ENCODE data around the gene CBX5. TPM values are rescaled to one million over a fixed set of nuclear protein-coding genes. Genes with fewer than 3 reads are reported as not detected.
A peak's percentile ranks its signal among the peaks of the same experiment; 100 is the strongest.

Gene CBX5
- total and polyA plus RNA-seq, 8 donors, result 4.9 to 66.8 (median 13.1) TPM

- TF ChIP-seq, protein P1, sequence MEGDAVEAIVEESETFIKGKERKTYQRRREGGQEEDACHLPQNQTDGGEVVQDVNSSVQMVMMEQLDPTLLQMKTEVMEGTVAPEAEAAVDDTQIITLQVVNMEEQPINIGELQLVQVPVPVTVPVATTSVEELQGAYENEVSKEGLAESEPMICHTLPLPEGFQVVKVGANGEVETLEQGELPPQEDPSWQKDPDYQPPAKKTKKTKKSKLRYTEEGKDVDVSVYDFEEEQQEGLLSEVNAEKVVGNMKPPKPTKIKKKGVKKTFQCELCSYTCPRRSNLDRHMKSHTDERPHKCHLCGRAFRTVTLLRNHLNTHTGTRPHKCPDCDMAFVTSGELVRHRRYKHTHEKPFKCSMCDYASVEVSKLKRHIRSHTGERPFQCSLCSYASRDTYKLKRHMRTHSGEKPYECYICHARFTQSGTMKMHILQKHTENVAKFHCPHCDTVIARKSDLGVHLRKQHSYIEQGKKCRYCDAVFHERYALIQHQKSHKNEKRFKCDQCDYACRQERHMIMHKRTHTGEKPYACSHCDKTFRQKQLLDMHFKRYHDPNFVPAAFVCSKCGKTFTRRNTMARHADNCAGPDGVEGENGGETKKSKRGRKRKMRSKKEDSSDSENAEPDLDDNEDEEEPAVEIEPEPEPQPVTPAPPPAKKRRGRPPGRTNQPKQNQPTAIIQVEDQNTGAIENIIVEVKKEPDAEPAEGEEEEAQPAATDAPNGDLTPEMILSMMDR (IDR thresholded peaks at IDR 0.05), result no peak
- TF ChIP-seq EP300 (IDR thresholded peaks at IDR 0.05) (no peak), POLR2AphosphoS5 (IDR thresholded peaks at IDR 0.05) (no peak), POLR2A (IDR thresholded peaks at IDR 0.05) (no peak)
- WGBS, 5 donors, result 41 to 51% (median 42%) methylated on average over 8 of the region's 8 CpGs
- H3K4me1 ChIP-seq, result peaks cover 0 to 13% (median 5%) of the 10 kb centered on the region in 4 donors
- no peak overlapping the region for H3K4me3 ChIP-seq
- no peaks in the 10 kb centered on the region for H3K9me3 ChIP-seq
- no peak overlapping the region for H3K27ac ChIP-seq
- peaks cover 0 to 99% (median 41%) of the 10 kb centered on the region in 3 donors for H3K27me3 ChIP-seq
- peak in 1 of 2 donors; percentile 54 for DNase-seq
- no peaks in the 10 kb centered on the region for H3K36me3 ChIP-seq
- intact Hi-C loops (cut with DNase I; ENCODE audit: low total_unique reads), result no loop called here
These were observed 82.5 kb downstream of the CBX5 start for GRCh38 chr12:54197431-54197909.

DNA sequence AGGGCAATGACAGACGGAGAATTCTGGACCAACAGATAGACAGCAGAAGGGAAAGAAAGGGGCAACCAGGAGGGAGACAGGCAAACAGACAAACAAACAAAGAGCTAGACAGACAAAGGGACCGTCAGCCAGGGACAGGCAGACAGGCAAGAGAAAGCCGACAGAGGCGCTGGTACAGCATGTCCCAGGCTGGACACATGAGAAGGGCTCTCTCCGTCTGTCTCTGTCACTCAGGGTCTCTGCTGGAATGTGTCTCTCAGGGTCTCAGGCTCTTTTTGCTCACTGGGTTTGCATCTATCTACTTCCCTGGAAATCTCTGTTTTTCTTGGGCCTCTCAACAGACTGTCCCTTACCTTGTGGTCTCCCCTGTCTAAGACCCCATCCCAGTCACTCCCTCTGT is 82.9 kb downstream of the CBX5 start:
- peaks cover 0 to 100% (median 41%) of the 10 kb centered on the region in 3 donors for H3K27me3 ChIP-seq
- TF ChIP-seq POLR2AphosphoS5 (IDR thresholded peaks at IDR 0.05), result no peak
- no peak for TF ChIP-seq POLR2A (IDR thresholded peaks at IDR 0.05)
- TF ChIP-seq, protein P1 (IDR thresholded peaks at IDR 0.05), result no peak
- no peak for TF ChIP-seq EP300 (IDR thresholded peaks at IDR 0.05)

GRCh38 chr12:54196396-54196795 is 83.5 kb downstream of the CBX5 start:
- H3K4me3 ChIP-seq, result no peak overlapping the region
- no peak for TF ChIP-seq EP300 (IDR thresholded peaks at IDR 0.05)

More for the DNA sequence above, 82.9 kb downstream of the CBX5 start:
- no peak overlapping the region for H3K4me3 ChIP-seq
- peaks cover 0 to 13% (median 5%) of the 10 kb centered on the region in 4 donors for H3K4me1 ChIP-seq
- H3K27ac ChIP-seq, result no peak overlapping the region
- intact Hi-C loops (cut with DNase I; ENCODE audit: low total_unique reads), result no loop called here
- no peaks in the 10 kb centered on the region for H3K9me3 ChIP-seq
- 65 to 77% (median 68%) methylated on average over 5 of the region's 5 CpGs for WGBS, 5 donors
- H3K36me3 ChIP-seq, result no peaks in the 10 kb centered on the region
- no peak for DNase-seq

DNA sequence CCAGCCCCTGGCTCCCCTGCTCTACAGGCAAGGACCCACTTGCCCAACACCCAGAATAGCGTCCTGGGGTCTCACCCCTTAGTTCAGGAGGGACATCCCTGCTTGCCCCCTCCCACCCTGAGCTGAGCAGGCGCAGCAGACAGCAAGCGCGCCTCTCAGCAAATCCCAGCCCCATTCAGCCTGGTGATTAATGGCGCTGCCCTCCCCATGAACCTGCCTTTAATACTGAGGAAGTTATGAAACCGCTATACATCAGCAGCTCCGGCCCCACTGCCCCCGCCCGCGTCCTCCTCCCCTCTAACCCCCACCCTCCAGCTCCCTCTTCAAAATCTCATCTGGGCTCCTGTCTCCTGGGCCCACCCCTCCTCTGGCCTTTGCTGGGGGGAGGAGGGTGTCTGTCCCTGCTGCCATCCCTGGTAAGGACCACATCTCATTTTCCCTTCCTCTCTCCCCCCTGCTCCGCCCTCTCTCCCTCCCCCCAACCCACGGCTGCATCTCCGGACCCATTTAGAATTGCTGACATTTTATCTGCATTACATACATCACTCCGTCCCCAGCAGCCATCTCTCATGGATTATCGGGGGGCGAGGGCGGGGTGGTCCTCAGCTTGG is 84.1 kb downstream of the CBX5 start:
- 15 to 25% (median 17%) methylated on average over 16 to 17 of the region's 17 CpGs for whole genome bisulfite sequencing, 5 donors

More at GRCh38 chr12:54196396-54196795, 83.5 kb downstream of the CBX5 start:
- Histone ChIP-seq H3K27me3 (peaks cover 0 to 97% (median 38%) of the 10 kb centered on the region in 3 donors), H3K9me3 (no peaks in the 10 kb centered on the region), H3K36me3 (no peaks in the 10 kb centered on the region), H3K4me1 (peaks cover 0 to 18% (median 10%) of the 10 kb centered on the region in 4 donors), H3K27ac (no peak overlapping the region)
- 62 to 78% (median 66%) methylated on average over 5 of the region's 5 CpGs for WGBS, 5 donors
- intact Hi-C loops (cut with DNase I; ENCODE audit: low total_unique reads), result no loop called here
- no peak for DNase-seq

More for the DNA sequence above, 84.1 kb downstream of the CBX5 start:
- Histone ChIP-seq H3K27me3 (peaks cover 0 to 91% (median 34%) of the 10 kb centered on the region in 3 donors), H3K27ac (no peak overlapping the region), H3K9me3 (no peaks in the 10 kb centered on the region), H3K36me3 (no peaks in the 10 kb centered on the region), H3K4me3 (no peak overlapping the region), H3K4me1 (peaks cover 0 to 20% (median 11%) of the 10 kb centered on the region in 4 donors)
- DNase-seq, result peak in 1 of 2 donors; percentile 93
- intact Hi-C loops (cut with DNase I; ENCODE audit: low total_unique reads), result no loop called here
- TF ChIP-seq, protein P1 (IDR thresholded peaks at IDR 0.05), result no peak
- TF ChIP-seq EP300 (IDR thresholded peaks at IDR 0.05) (no peak), POLR2AphosphoS5 (IDR thresholded peaks at IDR 0.05) (no peak), POLR2A (IDR thresholded peaks at IDR 0.05) (no peak)

Data from stomach (tissue), 9 donors.